SK-N-SH (cell line): ENCODE data around the gene VWA5B2.

Experiments used
- CTCF ChIP-seq: fragments of 200-600 bp; sonication (generic); IDR thresholded peaks from 2 replicates; pipeline ENCODE4 v1.6.1; 2017; ENCODE audit warnings: antibody characterized with exemption, mild to moderate bottlenecking, moderate library complexity
- NRF1 ChIP-seq: IDR thresholded peaks from 2 replicates; pipeline ENCODE4 v1.6.1; 2012; ENCODE audit warnings: low read depth, mild to moderate bottlenecking, low read length

- TF ChIP-seq CTCF (peak; percentile 29), NRF1 (no peak)
Observed at GRCh38 chr3:184234224-184234623, 4.8 kb downstream of the VWA5B2 start.
